GM23248 (cell line): Measurements from ENCODE around the gene SUMO1. TPM values are rescaled to one million over a fixed set of nuclear protein-coding genes. Genes with fewer than 3 reads are reported as not detected.
"Not testable (repeated sequence)": the region's sequence is repeated elsewhere in the genome, so short reads cannot be mapped to it uniquely, and the experiment has no call there.

Experiments
- DNase-seq: peaks from one replicate; pipeline ENCODE4 v3.0.0-alpha.2; 2015
- H2AFZ ChIP-seq: fragments of 200-600 bp; sonication (generic); 2 replicates; pipeline ENCODE4 v1.6.1; 2016; ENCODE audit warnings: antibody characterized with exemption
- H3F3A ChIP-seq: fragments of 200-600 bp; sonication (generic); 2 replicates; pipeline ENCODE4 v1.6.1; 2016; ENCODE audit warnings: mild to moderate bottlenecking, antibody characterized with exemption, mixed run types; ENCODE audit not compliant: insufficient read depth
- H3K27ac ChIP-seq: fragments of 200-600 bp; sonication (generic); 2 replicates; pipeline ENCODE4 v1.5.1; 2016; ENCODE audit warnings: mild to moderate bottlenecking
- H3K27me3 ChIP-seq: fragments of 200-600 bp; sonication (generic); replicated peaks from 2 replicates; pipeline ENCODE4 v1.6.1; 2016; ENCODE audit warnings: mild to moderate bottlenecking; ENCODE audit not compliant: insufficient read depth
- H3K36me3 ChIP-seq: fragments of 200-600 bp; sonication (generic); 2 replicates; pipeline ENCODE4 v1.6.1; 2016; ENCODE audit warnings: low read depth, mild to moderate bottlenecking
- H3K4me1 ChIP-seq: fragments of 200-600 bp; sonication (generic); 2 replicates; pipeline ENCODE4 v1.6.1; 2016; ENCODE audit warnings: mild to moderate bottlenecking; ENCODE audit not compliant: insufficient read depth
- H3K4me2 ChIP-seq: fragments of 200-600 bp; sonication (generic); one replicate; pipeline ENCODE4 v1.6.1; 2016; ENCODE audit warnings: mild to moderate bottlenecking; ENCODE audit not compliant: unreplicated experiment
- H3K4me3 ChIP-seq: fragments of 200-600 bp; sonication (generic); 2 replicates; pipeline ENCODE4 v1.5.1; 2016; ENCODE audit warnings: mild to moderate bottlenecking
- H3K79me2 ChIP-seq: fragments of 200-600 bp; sonication (generic); 2 replicates; pipeline ENCODE4 v1.6.1; 2016; ENCODE audit warnings: mild to moderate bottlenecking; ENCODE audit not compliant: insufficient read depth
- H3K9ac ChIP-seq: fragments of 200-600 bp; sonication (generic); 2 replicates; pipeline ENCODE4 v1.6.1; 2016; ENCODE audit warnings: mild to moderate bottlenecking
- H3K9me2 ChIP-seq: fragments of 200-600 bp; sonication (generic); 2 replicates; pipeline ENCODE4 v1.6.1; 2016; ENCODE audit warnings: mixed run types, mild to moderate bottlenecking, moderate library complexity; ENCODE audit not compliant: insufficient read depth
- H3K9me3 ChIP-seq: fragments of 200-600 bp; sonication (generic); one replicate; pipeline ENCODE4 v1.6.1; 2017; ENCODE audit warnings: low read depth
- H4K20me1 ChIP-seq: fragments of 200-600 bp; sonication (generic); 2 replicates; pipeline ENCODE4 v1.6.0; 2016; ENCODE audit not compliant: insufficient read depth
- EZH2 ChIP-seq: fragments of 200-600 bp; sonication (generic); IDR thresholded peaks from 2 replicates; pipeline ENCODE4 v1.6.1; 2018; ENCODE audit warnings: antibody characterized with exemption, mild to moderate bottlenecking; ENCODE audit not compliant: insufficient read depth, poor library complexity, severe bottlenecking
- EZH2phosphoT487 ChIP-seq: fragments of 200-600 bp; sonication (generic); IDR thresholded peaks from 2 replicates; pipeline ENCODE4 v1.6.1; 2018; ENCODE audit warnings: antibody characterized with exemption, moderate library complexity, mild to moderate bottlenecking, low read depth; ENCODE audit not compliant: insufficient read depth
- WGBS, 2 experiments: methylation state at CpG; one replicate each; pipeline ENCODE4 v1.1.6; 2015 to 2017; ENCODE audit warnings: low lambda C conversion rate in 2 of 2, low coverage in 1 of 2; ENCODE audit errors: missing lambda C conversion rate in 2 of 2; 5-methylcytosine and 5-hydroxymethylcytosine counted together
- in situ Hi-C: fragments of 300-500 bp; cut with MboI; formaldehyde crosslinking; loops from 2 replicates; pipeline ENCODE4 v1.15.0; 2020
- polyA plus RNA-seq: library from polyadenylated mRNA; unstranded; fragments of >200 nt; fragmentation: Nextera tagmentation; extraction: Ambion mirVana; gene quantifications from 2 replicates; pipeline ENCODE4 v1.2.1, GENCODE V29; 2016
- total RNA-seq: library from RNA; depleted of rRNA; stranded (reverse); fragments of >200 nt; shearing (Covaris generic); gene quantifications from 2 replicates; pipeline ENCODE4 v1.2.3, GENCODE V29; 2014; rRNA removed

The SUMO1 gene
- total RNA-seq (157 TPM in 2 replicates), polyA plus RNA-seq (242 TPM in 2 replicates)

GRCh38 chr2:202238234-202239197 lies at the start of gene SUMO1:
SUMO1 (minus strand) TSS chr2:202238597; CDS start chr2:202238451, 146 bp downstream.
- Histone ChIP-seq H3F3A (peaks cover 13% of the 10 kb centered on the region), H3K9me3 (no peaks in the 10 kb centered on the region), H2AFZ (peak within 1 kb of the TSS; percentile 100), H3K9me2 (no peaks in the 10 kb centered on the region), H3K9ac (peak within 1 kb of the TSS; percentile 93), H3K4me1 (peaks cover 10% of the 10 kb centered on the region), H3K36me3 (no peaks in the 10 kb centered on the region), H3K4me2 (peak within 1 kb of the TSS; percentile 98), H3K4me3 (peak within 1 kb of the TSS; percentile 96), H3K27me3 (no peaks in the 10 kb centered on the region), H4K20me1 (peaks cover 9% of the 10 kb centered on the region; the same call in 1 of the 2 replicates), H3K27ac (peak within 1 kb of the TSS; percentile 82), H3K79me2 (peaks cover 49% of the 10 kb centered on the region)
- in situ Hi-C loops, result no loop called here
- peak; percentile 92 for DNase-seq
- TF ChIP-seq EZH2 (no peak), EZH2phosphoT487 (no peak)
- WGBS, 2 experiments, result 4 to 5% methylated on average over 31 to 53 of the region's 54 CpGs

DNA sequence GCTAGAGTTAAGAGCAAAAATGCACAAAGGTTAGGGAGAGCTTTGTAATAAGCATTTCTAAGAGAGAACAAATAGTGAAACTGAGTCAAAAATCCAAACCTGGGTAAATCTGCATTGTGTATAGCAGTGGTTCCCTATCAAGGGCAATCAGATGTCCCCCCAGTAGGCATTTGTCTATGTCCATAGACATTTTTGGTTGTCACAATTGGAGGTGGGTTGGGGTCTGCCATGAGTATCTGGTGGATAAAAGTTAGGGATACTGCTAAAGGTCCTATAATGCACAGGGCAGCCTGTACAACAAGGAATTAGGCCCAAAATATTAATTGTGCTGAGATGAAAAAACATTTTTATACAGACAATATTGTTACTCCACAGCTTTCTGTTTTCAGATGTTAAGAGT lies 48.2 kb upstream of the SUMO1 start:
- H3K27ac ChIP-seq, result no peak overlapping the region
- DNase-seq, result no peak
- TF ChIP-seq EZH2phosphoT487, result no peak
- TF ChIP-seq EZH2, result no peak
- H3K4me3 ChIP-seq, result no peak overlapping the region
- H3K4me2 ChIP-seq, result no peak overlapping the region
- H4K20me1 ChIP-seq, result no peaks in the 10 kb centered on the region
- H3K27me3 ChIP-seq, result no peaks in the 10 kb centered on the region
- peaks cover 12% of the 10 kb centered on the region; the same call in 1 of the 2 replicates for H3F3A ChIP-seq
- in situ Hi-C loops, result no loop called here
- peaks cover 95% of the 10 kb centered on the region for H3K79me2 ChIP-seq
- H2AFZ ChIP-seq, result no peak overlapping the region
- no peaks in the 10 kb centered on the region for H3K9me2 ChIP-seq
- no peak overlapping the region for H3K9ac ChIP-seq
- no peaks in the 10 kb centered on the region for H3K4me1 ChIP-seq
- H3K36me3 ChIP-seq, result peaks cover 85% of the 10 kb centered on the region
- no peaks in the 10 kb centered on the region for H3K9me3 ChIP-seq

GRCh38 chr2:202278944-202279343 lies 40.5 kb upstream of the SUMO1 start:
- no peaks in the 10 kb centered on the region for H3K9me2 ChIP-seq
- no peak overlapping the region for H2AFZ ChIP-seq
- DNase-seq, result peak; percentile 84
- H3K9me3 ChIP-seq, result no peaks in the 10 kb centered on the region
- H3K27me3 ChIP-seq, result no peaks in the 10 kb centered on the region
- no peak overlapping the region for H3K4me3 ChIP-seq
- peaks cover 33% of the 10 kb centered on the region for H3K4me1 ChIP-seq
- H3K36me3 ChIP-seq, result peaks cover 44% of the 10 kb centered on the region
- peak overlapping the region; percentile 18; the same call in 1 of the 2 replicates for H3K9ac ChIP-seq
- peaks cover 100% of the 10 kb centered on the region for H3K79me2 ChIP-seq
- H3K27ac ChIP-seq, result peak overlapping the region; percentile 68
- TF ChIP-seq EZH2phosphoT487 (no peak), EZH2 (no peak)
- in situ Hi-C loops, result no loop called here
- H3K4me2 ChIP-seq, result no peak overlapping the region
- peaks cover 42% of the 10 kb centered on the region for H3F3A ChIP-seq
- H4K20me1 ChIP-seq, result peaks cover 12% of the 10 kb centered on the region
- WGBS, 2 experiments, result 60% methylated on average over 1 of the region's 1 CpG

DNA sequence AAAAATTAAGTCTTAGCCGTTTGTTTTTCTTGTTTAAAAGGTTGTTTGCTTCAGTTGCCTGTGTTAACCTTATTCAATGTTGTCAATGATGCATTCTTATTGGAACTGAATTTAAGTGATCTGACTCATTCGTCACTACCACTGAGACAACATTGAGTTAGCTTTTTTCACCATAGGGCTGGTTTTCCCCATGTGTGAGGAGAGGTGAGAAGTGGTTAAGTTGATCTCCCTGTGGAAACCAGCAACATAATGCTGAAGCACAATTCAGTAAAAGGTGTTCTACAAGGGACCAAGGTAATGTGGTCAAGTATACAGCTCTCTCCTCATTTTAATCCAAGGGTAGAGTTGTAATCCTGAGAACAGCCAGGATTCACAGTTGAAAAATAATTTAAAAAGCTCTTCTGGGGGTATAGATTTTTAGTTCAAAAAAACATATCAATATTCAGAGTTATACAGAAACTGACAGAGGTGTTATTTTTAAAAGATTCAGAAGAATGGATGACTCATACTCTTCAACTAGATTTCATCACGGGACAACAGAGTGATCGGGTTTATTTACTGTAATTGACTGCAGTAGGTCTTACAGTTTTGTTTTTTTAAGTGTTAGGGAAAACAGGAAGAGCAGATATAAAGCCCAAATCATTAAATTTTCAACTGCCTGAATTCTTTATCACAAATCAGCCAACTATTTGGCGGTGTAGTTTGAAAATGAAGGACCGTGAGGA lies 39.8 kb upstream of the SUMO1 start:
- TF ChIP-seq EZH2phosphoT487, result no peak
- no peak for TF ChIP-seq EZH2
- Histone ChIP-seq H4K20me1 (peaks cover 16% of the 10 kb centered on the region), H3K79me2 (peaks cover 100% of the 10 kb centered on the region), H3K27ac (peak overlapping the region; percentile 68), H3K4me3 (no peak overlapping the region; the same call in 1 of the 2 replicates), H3F3A (peaks cover 45% of the 10 kb centered on the region), H3K9ac (peak overlapping the region; percentile 18; the same call in 1 of the 2 replicates), H3K4me2 (peak overlapping the region; percentile 47), H3K9me3 (no peaks in the 10 kb centered on the region), H2AFZ (no peak overlapping the region), H3K4me1 (peaks cover 33% of the 10 kb centered on the region), H3K36me3 (peaks cover 40% of the 10 kb centered on the region), H3K9me2 (no peaks in the 10 kb centered on the region), H3K27me3 (no peaks in the 10 kb centered on the region)
- DNase-seq, result peak; percentile 80
- WGBS, 2 experiments, result 25 to 26% methylated on average over 6 of the region's 6 CpGs
- in situ Hi-C loops, result no loop called here

DNA sequence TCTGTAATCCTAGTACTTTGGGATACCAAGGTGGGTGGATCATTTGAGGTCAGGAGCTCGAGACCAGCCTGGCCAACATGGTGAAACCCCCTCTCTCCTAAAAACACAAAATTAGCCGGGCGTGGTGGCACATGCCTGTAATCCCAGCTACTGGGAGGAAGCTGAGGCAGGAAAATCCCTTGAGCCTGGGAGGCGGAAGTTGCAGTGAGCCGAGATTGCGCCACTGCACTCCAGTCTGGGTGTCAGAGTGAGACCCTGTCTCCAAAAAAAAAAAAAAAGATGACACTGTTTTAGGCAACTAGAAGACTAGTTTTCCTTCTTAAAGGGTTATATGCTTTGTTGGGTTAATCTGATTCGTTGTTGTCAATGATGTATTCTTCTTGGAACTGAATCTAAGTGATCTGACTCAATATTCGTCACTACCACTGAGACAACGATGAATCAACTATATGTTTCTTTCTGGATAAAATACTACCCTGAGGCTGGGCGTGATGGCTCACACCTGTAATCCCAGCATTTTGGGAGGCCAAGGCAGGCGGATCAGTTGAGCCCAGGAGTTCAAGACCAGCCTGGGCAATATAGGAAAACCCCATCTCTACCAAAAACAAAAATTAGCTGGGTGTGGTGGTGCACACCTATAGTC lies 37.8 kb upstream of the SUMO1 start:
- Histone ChIP-seq H3F3A (peaks cover 49% of the 10 kb centered on the region), H3K36me3 (peaks cover 23% of the 10 kb centered on the region; the same call in 1 of the 2 replicates), H3K4me1 (peaks cover 42% of the 10 kb centered on the region), H3K27ac (peak overlapping the region; percentile 66), H4K20me1 (peaks cover 17% of the 10 kb centered on the region), H3K9ac (0 out of 2 replicates have a peak overlapping the region, but pooled peaks have one; percentile 13), H3K79me2 (peaks cover 100% of the 10 kb centered on the region)
- 24 to 25% methylated on average over 11 of the region's 11 CpGs for WGBS, 2 experiments
- H3K9me2 ChIP-seq, H3K27me3 ChIP-seq, H3K4me2 ChIP-seq, H3K4me3 ChIP-seq, H2AFZ ChIP-seq, H3K9me3 ChIP-seq, in situ Hi-C loops: not testable (repeated sequence)
- peak; percentile 88 for DNase-seq
